Fibroblast of lung (primary cell): ENCODE data around the gene PDZD7.

Experiments
- EZH2 ChIP-seq: IDR thresholded peaks from 2 replicates; pipeline ENCODE4 v1.5.1; 2012; ENCODE audit warnings: low read length, control low read depth, mild to moderate bottlenecking; ENCODE audit errors: missing control alignments
- TF ChIP-seq, protein P1 (sequence below), 2 donors: IDR thresholded peaks in 1 of 2; conservative IDR thresholded peaks in 1 of 2; 1 replicate in 1 of 2; 2 replicates in 1 of 2; pipeline ENCODE4 v1.5.1; 2011 to 2012; ENCODE audit warnings: low read length in 2 of 2, control low read depth in 1 of 2, inconsistent platforms in 1 of 2, low read depth in 1 of 2, mild to moderate bottlenecking in 1 of 2

DNA sequence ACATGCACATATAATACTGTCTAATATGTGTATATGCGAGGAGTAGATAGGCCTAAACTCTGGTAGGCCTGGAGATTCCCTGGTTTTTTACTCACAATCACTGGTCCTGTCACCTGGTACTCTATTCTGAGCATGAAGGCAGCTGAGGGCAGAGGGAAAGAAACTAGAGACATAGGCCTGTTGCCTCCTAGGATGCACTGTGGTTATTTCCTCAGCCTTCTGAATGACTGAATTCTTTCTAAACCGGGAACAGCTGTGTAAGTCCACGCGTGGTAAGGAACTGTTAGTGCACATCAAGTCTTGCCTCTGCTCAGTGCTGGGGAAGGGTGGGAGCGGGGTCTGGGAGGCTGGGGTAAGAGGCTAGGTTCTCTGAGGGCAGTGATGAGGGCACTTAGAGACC lies 38.5 kb upstream of the PDZD7 start:
- TF ChIP-seq, protein P1, sequence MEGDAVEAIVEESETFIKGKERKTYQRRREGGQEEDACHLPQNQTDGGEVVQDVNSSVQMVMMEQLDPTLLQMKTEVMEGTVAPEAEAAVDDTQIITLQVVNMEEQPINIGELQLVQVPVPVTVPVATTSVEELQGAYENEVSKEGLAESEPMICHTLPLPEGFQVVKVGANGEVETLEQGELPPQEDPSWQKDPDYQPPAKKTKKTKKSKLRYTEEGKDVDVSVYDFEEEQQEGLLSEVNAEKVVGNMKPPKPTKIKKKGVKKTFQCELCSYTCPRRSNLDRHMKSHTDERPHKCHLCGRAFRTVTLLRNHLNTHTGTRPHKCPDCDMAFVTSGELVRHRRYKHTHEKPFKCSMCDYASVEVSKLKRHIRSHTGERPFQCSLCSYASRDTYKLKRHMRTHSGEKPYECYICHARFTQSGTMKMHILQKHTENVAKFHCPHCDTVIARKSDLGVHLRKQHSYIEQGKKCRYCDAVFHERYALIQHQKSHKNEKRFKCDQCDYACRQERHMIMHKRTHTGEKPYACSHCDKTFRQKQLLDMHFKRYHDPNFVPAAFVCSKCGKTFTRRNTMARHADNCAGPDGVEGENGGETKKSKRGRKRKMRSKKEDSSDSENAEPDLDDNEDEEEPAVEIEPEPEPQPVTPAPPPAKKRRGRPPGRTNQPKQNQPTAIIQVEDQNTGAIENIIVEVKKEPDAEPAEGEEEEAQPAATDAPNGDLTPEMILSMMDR (conservative IDR thresholded peaks at IDR 0.05 in 1 of 2, IDR thresholded peaks at IDR 0.05 in 1 of 2; ENCODE audit: low read depth in 1 of 2, low read length in 2 of 2): no peak
- no peak for TF ChIP-seq EZH2
